T-helper 1 cell (primary cell): ENCODE measurements around the gene MEIOSIN.

ENCODE experiments used
- DNase-seq, 5 donors: peaks; one replicate each; pipeline ENCODE4 v3.0.0-alpha.2; 2012 to 2020

The MEIOSIN gene

GRCh38 chr19:45766296-45766868, 33.1 kb downstream of the MEIOSIN start:
- DNase-seq = no peak

GRCh38 chr19:45766869-45767346, 33.7 kb downstream of the MEIOSIN start:
- no peak for DNase-seq

GRCh38 chr19:45767410-45767880, 34.2 kb downstream of the MEIOSIN start:
- no peak for DNase-seq

- peak in 1 of 5 donors; percentile 34 for DNase-seq
Measured at GRCh38 chr19:45767881-45768654, 34.8 kb downstream of the MEIOSIN start.

GRCh38 chr19:45768655-45768983, 35.4 kb downstream of the MEIOSIN start:
- DNase-seq = peak in 2 of 5 donors; percentile 28 to 33

GRCh38 chr19:45768984-45769782, 35.9 kb downstream of the MEIOSIN start, which contains the start of gene SIX5:
Gene SIX5 (minus strand): TSS chr19:45769252. CDS start chr19:45768844, 408 bp downstream.
- peak; percentile 89 to 99 (median 91) for DNase-seq

GRCh38 chr19:45769821-45770191, 36.6 kb downstream of the MEIOSIN start:
- DNase-seq = peak; percentile 38 to 75 (median 54)

GRCh38 chr19:45770192-45771101, 37.2 kb downstream of the MEIOSIN start:
- DNase-seq = peak; percentile 81 to 96 (median 88)

- DNase-seq = no peak
Measured at GRCh38 chr19:45771311-45771933, 38.2 kb downstream of the MEIOSIN start.

GRCh38 chr19:45772130-45772840, 39.0 kb downstream of the MEIOSIN start:
- no peak for DNase-seq

GRCh38 chr19:45772912-45773311, 39.7 kb downstream of the MEIOSIN start:
- DNase-seq = no peak

- DNase-seq = no peak
Measured at GRCh38 chr19:45773384-45773783, 40.1 kb downstream of the MEIOSIN start.

GRCh38 chr19:45774765-45775164, 41.5 kb downstream of the MEIOSIN start:
- no peak for DNase-seq

GRCh38 chr19:45777395-45777961, 44.2 kb downstream of the MEIOSIN start:
- DNase-seq = no peak

GRCh38 chr19:45778010-45778661, 44.9 kb downstream of the MEIOSIN start:
- no peak for DNase-seq

GRCh38 chr19:45779231-45780145, 46.2 kb downstream of the MEIOSIN start:
- peak; percentile 64 to 92 (median 77) for DNase-seq

- DNase-seq = no peak
Measured at GRCh38 chr19:45780146-45780447, 46.9 kb downstream of the MEIOSIN start.

- no peak for DNase-seq
Measured at GRCh38 chr19:45780448-45781213, 47.4 kb downstream of the MEIOSIN start.
